GM12891 (cell line): ENCODE results near the gene FAT2.

Source experiments
- POLR2A ChIP-seq: IDR thresholded peaks from 2 replicates; pipeline ENCODE4 v1.6.1; 2011; ENCODE audit warnings: low read depth, low read length, control low read depth
- POLR2AphosphoS5 ChIP-seq: IDR thresholded peaks from 2 replicates; pipeline ENCODE4 v1.6.1; 2011; ENCODE audit warnings: low read depth, low read length, control low read depth

DNA sequence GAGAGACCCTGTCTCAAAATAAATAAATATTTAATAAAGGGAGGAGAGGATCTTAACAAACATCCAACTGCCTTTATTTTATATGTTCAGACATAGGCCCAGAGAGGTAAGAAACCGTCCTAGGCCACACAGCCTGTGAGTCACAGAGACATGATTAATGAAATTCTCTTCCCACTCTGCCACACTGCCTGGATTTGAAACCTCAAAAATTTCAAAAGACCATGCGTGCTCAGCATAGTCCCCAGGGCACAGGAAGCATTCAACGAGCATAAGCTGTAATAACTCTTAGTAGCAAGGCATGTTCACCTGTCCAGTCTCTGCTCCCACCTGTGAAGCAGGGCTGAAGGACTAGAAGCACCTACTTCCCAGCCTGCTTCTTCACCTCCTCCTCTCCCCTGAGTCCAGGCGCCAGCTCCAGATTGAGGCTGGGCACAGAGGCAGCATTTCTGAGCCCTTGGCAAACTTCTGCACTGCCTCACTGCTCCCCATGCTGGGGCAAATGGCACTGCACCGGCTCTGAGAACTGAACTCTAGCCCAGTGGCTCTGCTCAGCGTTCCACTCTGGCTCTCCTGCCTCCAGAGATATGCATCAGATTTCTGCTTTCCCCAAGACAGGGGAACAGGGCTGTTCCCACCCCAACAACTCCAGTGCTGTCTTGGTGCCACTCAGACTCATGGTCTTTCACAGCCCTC, 1.1 kb downstream of the FAT2 start:
- TF ChIP-seq POLR2A (no peak), POLR2AphosphoS5 (no peak)
